HCT116 (cell line): Measurements from ENCODE around the gene ENTHD1. TPM values are rescaled to one million over a fixed set of nuclear protein-coding genes. Genes with fewer than 3 reads are reported as not detected.

Experiments used
- ATAC-seq: fragments of 200-7000 bp; cut with Tn5 transposase; 2 replicates; pipeline ENCODE4 v1.9.1; 2020; ENCODE audit warnings: mild to moderate bottlenecking, moderate library complexity
- BruUV-seq: library from RNA; stranded (reverse); fragments of 400-500 nt; replicated peaks from 2 replicates; lab custom pipeline; 2021; lab: Mats Ljungman, UMichigan
- CTCF ChIA-PET: fragments of 300-600 bp; sonication (Branson Sonifier 250); formaldehyde crosslinking; loops from one replicate; lab custom pipeline; 2021; ENCODE audit warnings: antibody characterized with exemption; lab: Charles Lee
- POLR2A ChIA-PET: fragments of 300-600, 350-600 bp; sonication (Branson Sonifier 250); formaldehyde crosslinking; loops from one replicate; lab custom pipeline; 2021; ENCODE audit warnings: antibody characterized with exemption; lab: Charles Lee
- RAD21 ChIA-PET, 2 experiments: fragments of 300-600 bp; sonication (Branson Sonifier 250); formaldehyde crosslinking; loops; one replicate each; lab custom pipeline; 2023; ENCODE audit warnings: low total read pairs in 2 of 2; ENCODE audit not compliant: uncharacterized antibody in 2 of 2, unreplicated experiment in 2 of 2, low non-redundant PET in 1 of 2; lab: Charles Lee
- DNase-seq: peaks from one replicate; pipeline ENCODE4 v3.0.0-alpha.2; 2010; ENCODE audit warnings: low read depth, low spot score
- H2AFZ ChIP-seq: fragments of 200-600 bp; shearing (Covaris generic), sonication (generic); 2 replicates; pipeline ENCODE4 v1.6.1; 2017; ENCODE audit warnings: low read depth, mixed run types, mixed read lengths, antibody characterized with exemption, low read length; ENCODE audit not compliant: poor library complexity, severe bottlenecking
- H3K27ac ChIP-seq: 2 replicates; pipeline ENCODE4 v1.5.1; 2012; ENCODE audit warnings: low read depth, low read length
- H3K27me3 ChIP-seq: fragments of 200-600 bp; sonication (generic); 2 replicates; pipeline ENCODE4 v1.6.1; 2016; ENCODE audit warnings: mixed run types, low read length, mixed read lengths; ENCODE audit not compliant: insufficient read depth
- H3K36me3 ChIP-seq, 2 experiments: fragments of 200-500 bp in 1 of 2; fragments of 200-600 bp in 1 of 2; sonication (Bioruptor generic) in 1 of 2; sonication (generic) in 1 of 2; 2 replicates each; pipeline versions ENCODE4 v1.5.1 to v1.6.1; 2014 to 2016; ENCODE audit warnings: low read length in 2 of 2, inconsistent platforms in 1 of 2, mixed read lengths in 1 of 2, mixed run types in 1 of 2; ENCODE audit not compliant: insufficient read depth in 2 of 2, control insufficient read depth in 1 of 2
- H3K4me1 ChIP-seq, 2 experiments: fragments of 200-600 bp in 1 of 2; sonication (generic) in 1 of 2; 2 replicates each; pipeline versions ENCODE4 v1.5.1 to v1.6.1; 2012 to 2017; ENCODE audit warnings: low read length in 2 of 2, inconsistent platforms in 1 of 2, mild to moderate bottlenecking in 1 of 2, mixed read lengths in 1 of 2, mixed run types in 1 of 2, moderate library complexity in 1 of 2; ENCODE audit not compliant: insufficient read depth in 2 of 2, control insufficient read depth in 1 of 2
- H3K4me2 ChIP-seq: fragments of 200-600 bp; sonication (generic); 2 replicates; pipeline ENCODE4 v1.6.1; 2017; ENCODE audit warnings: mixed run types, low read length, mixed read lengths
- H3K4me3 ChIP-seq, 2 experiments: fragments of 200-600 bp in 1 of 2; sonication (generic) in 1 of 2; replicated peaks in 1 of 2; 2 replicates each; pipeline ENCODE4 v1.5.1; 2011 to 2016; ENCODE audit warnings: low read length in 2 of 2, control low read depth in 1 of 2, low read depth in 1 of 2, mild to moderate bottlenecking in 1 of 2, mixed read lengths in 1 of 2, mixed run types in 1 of 2
- H3K79me2 ChIP-seq: fragments of 200-600 bp; sonication (generic); 2 replicates; pipeline ENCODE4 v1.6.1; 2017; ENCODE audit warnings: mild to moderate bottlenecking, mixed run types, low read length, moderate library complexity, mixed read lengths; ENCODE audit not compliant: insufficient read depth
- H3K9ac ChIP-seq: fragments of 200-600 bp; sonication (generic); 2 replicates; pipeline ENCODE4 v1.6.1; 2016; ENCODE audit warnings: low read length, mixed read lengths
- H3K9me2 ChIP-seq: fragments of 200-600 bp; sonication (generic), shearing (Covaris generic); 2 replicates; pipeline ENCODE4 v1.6.1; 2017; ENCODE audit warnings: mixed run types, mild to moderate bottlenecking, moderate library complexity; ENCODE audit not compliant: insufficient read depth
- H3K9me3 ChIP-seq, 2 experiments: fragments of 200-500 bp in 1 of 2; fragments of 200-600 bp in 1 of 2; sonication (Bioruptor generic) in 1 of 2; sonication (generic) in 1 of 2; 2 replicates each; pipeline ENCODE4 v1.6.1; 2014 to 2017; ENCODE audit warnings: low read length in 2 of 2, mixed read lengths in 2 of 2, inconsistent platforms in 1 of 2, low read depth in 1 of 2, mild to moderate bottlenecking in 1 of 2, mixed run types in 1 of 2, moderate library complexity in 1 of 2; ENCODE audit not compliant: control insufficient read depth in 1 of 2, insufficient read depth in 1 of 2
- H4K20me1 ChIP-seq: fragments of 200-600 bp; sonication (generic), shearing (Covaris generic); 2 replicates; pipeline ENCODE4 v1.6.1; 2017; ENCODE audit warnings: mixed run types, mild to moderate bottlenecking, moderate library complexity; ENCODE audit not compliant: insufficient read depth
- EGR1 ChIP-seq: IDR thresholded peaks from 2 replicates; pipeline ENCODE4 v1.6.1; 2012; ENCODE audit warnings: low read depth
- POLR2A ChIP-seq: IDR thresholded peaks from 2 replicates; pipeline ENCODE4 v1.7.0; 2011; ENCODE audit warnings: borderline replicate concordance; ENCODE audit not compliant: insufficient read depth, insufficient read length; ENCODE audit errors: extremely low read depth
- POLR2AphosphoS5 ChIP-seq: IDR thresholded peaks from 2 replicates; pipeline ENCODE4 v1.6.1; 2011; ENCODE audit warnings: mild to moderate bottlenecking, low read depth, low read length, moderate library complexity
- SIN3A ChIP-seq: IDR thresholded peaks from 2 replicates; pipeline ENCODE4 v1.6.1; 2012; ENCODE audit warnings: low read depth
- SRF ChIP-seq: IDR thresholded peaks from 2 replicates; pipeline ENCODE4 v1.6.1; 2012; ENCODE audit warnings: low read depth
- TCF7L2 ChIP-seq: IDR thresholded peaks from 2 replicates; pipeline ENCODE4 v1.7.0; 2011; ENCODE audit warnings: borderline replicate concordance, inconsistent platforms; ENCODE audit not compliant: insufficient read depth, insufficient read length; ENCODE audit errors: extremely low read depth
- YY1 ChIP-seq: IDR thresholded peaks from 2 replicates; pipeline ENCODE4 v1.6.1; 2011; ENCODE audit warnings: low read length, low read depth, moderate library complexity, mild to moderate bottlenecking; ENCODE audit not compliant: insufficient replicate concordance; ENCODE audit errors: extremely low read depth
- ZFX ChIP-seq: fragments of 450-650 bp; IDR thresholded peaks from 2 replicates; pipeline ENCODE4 v1.6.1; 2017
- intact Hi-C: fragments of 100-400 bp; cut with micrococcal nuclease; formaldehyde crosslinking; loops from 2 replicates; pipeline ENCODE4 v1.10.0; 2022
- total RNA-seq: library from RNA; stranded (reverse); gene quantifications from one replicate; pipeline ENCODE4 v1.2.1, GENCODE V29; 2021; ENCODE audit not compliant: unreplicated experiment
- TF ChIP-seq, protein P1 (sequence below): IDR thresholded peaks from 2 replicates; pipeline ENCODE4 v1.6.1; 2012; ENCODE audit warnings: low read depth
- TF ChIP-seq, protein P2 (sequence below): IDR thresholded peaks from 2 replicates; pipeline ENCODE4 v1.6.1; 2012
- TF ChIP-seq, protein P3 (sequence below), 3 experiments: fragments of 200-600 bp in 1 of 3; sonication (generic) in 1 of 3; IDR thresholded peaks in 2 of 3; conservative IDR thresholded peaks in 1 of 3; 2 replicates each; pipeline ENCODE4 v1.5.1; 2012 to 2017; ENCODE audit warnings: low read depth in 2 of 3, low read length in 2 of 3, antibody characterized with exemption in 1 of 3, borderline replicate concordance in 1 of 3, control low read depth in 1 of 3, mild to moderate bottlenecking in 1 of 3, mixed read lengths in 1 of 3, mixed run types in 1 of 3, moderate library complexity in 1 of 3; ENCODE audit not compliant: insufficient read depth in 1 of 3
- TF ChIP-seq, protein P4 (sequence below): IDR thresholded peaks from 2 replicates; pipeline ENCODE4 v1.6.1; 2012

The ENTHD1 gene
- total RNA-seq, 1 experiment from 2014 or later: not detected

DNA sequence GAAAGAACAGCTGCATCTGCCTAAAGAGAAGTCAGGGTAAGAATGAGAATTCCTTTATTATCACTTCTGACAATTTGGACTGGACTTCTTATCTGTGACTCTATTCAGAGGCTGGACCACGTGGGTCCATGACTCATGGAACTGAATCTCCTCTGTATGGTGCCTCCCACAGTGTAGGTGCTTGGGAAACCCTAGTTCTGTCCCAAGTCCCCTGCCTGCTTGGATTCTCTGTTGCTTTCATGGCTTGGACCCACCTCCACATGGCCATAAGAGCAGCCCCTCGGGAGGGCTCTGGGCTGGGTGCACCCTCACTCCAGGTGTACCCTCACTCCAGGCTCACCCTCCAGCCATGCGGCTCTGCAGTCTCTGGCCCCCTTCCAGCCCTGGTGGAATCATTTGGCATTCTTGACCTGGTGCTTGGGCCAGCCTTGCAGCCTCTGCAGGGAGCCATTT is 169.6 kb downstream of the ENTHD1 start:
- DNase-seq (peak; percentile 12), ATAC-seq (peak; percentile 78)
- H3K4me2 ChIP-seq: peak overlapping the region; percentile 58
- no peak overlapping the region for H2AFZ ChIP-seq
- H3K27me3 ChIP-seq: no peaks in the 10 kb centered on the region
- no peaks in the 10 kb centered on the region for H3K79me2 ChIP-seq
- H3K9ac ChIP-seq: no peak overlapping the region
- H3K4me1 ChIP-seq: peaks cover 5 to 12% of the 10 kb centered on the region in 2 experiments; a peak in 3 of 4 replicates
- no peaks in the 10 kb centered on the region for H3K9me3 ChIP-seq
- POLR2A ChIA-PET: no interaction called here
- BruUV-seq: no TSS peak
- H4K20me1 ChIP-seq: no peaks in the 10 kb centered on the region
- TF ChIP-seq SRF: no peak
- H3K4me3 ChIP-seq: no peak overlapping the region
- CTCF ChIA-PET: no interaction called here
- H3K27ac ChIP-seq: no peak overlapping the region
- RAD21 ChIA-PET: no interaction called here
- no peaks in the 10 kb centered on the region for H3K36me3 ChIP-seq
- intact Hi-C loops: no loop called here
- H3K9me2 ChIP-seq: no peaks in the 10 kb centered on the region

DNA sequence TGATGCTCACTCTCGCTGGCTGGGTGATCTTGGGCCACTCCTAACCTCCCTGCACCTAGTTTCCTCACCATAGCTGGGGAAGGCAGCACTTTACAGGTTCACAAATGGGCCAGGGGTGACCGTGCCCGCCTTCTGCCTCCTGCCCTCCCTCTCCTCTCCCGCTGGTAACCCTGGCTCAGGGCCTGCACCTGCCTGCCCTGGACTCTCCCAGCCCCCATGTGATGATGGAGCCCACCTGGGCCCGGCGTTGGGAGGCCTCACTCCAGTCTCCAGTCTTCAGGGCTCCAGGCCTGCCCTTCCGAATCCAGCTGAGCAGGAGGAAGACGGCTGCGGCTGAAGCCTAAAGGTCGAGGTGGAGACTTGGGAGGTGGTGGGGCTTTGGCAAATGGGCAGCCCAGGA is 170.1 kb downstream of the ENTHD1 start:
- CTCF ChIA-PET: no interaction called here
- BruUV-seq: no TSS peak
- Histone ChIP-seq H3K4me1 (peaks cover 5 to 12% of the 10 kb centered on the region in 2 experiments; a peak in 3 of 4 replicates), H3K4me3 (no peak overlapping the region), H3K27ac (no peak overlapping the region), H3K9me3 (no peaks in the 10 kb centered on the region), H3K4me2 (peak overlapping the region; percentile 58), H3K79me2 (no peaks in the 10 kb centered on the region), H3K9ac (no peak overlapping the region), H4K20me1 (no peaks in the 10 kb centered on the region), H2AFZ (no peak overlapping the region), H3K9me2 (no peaks in the 10 kb centered on the region), H3K27me3 (no peaks in the 10 kb centered on the region), H3K36me3 (no peaks in the 10 kb centered on the region)
- POLR2A ChIA-PET: no interaction called here
- intact Hi-C loops: no loop called here
- RAD21 ChIA-PET: no interaction called here
- ATAC-seq (peak; percentile 19; the same call in 1 of the 2 replicates), DNase-seq (no peak)
- TF ChIP-seq, protein P1, sequence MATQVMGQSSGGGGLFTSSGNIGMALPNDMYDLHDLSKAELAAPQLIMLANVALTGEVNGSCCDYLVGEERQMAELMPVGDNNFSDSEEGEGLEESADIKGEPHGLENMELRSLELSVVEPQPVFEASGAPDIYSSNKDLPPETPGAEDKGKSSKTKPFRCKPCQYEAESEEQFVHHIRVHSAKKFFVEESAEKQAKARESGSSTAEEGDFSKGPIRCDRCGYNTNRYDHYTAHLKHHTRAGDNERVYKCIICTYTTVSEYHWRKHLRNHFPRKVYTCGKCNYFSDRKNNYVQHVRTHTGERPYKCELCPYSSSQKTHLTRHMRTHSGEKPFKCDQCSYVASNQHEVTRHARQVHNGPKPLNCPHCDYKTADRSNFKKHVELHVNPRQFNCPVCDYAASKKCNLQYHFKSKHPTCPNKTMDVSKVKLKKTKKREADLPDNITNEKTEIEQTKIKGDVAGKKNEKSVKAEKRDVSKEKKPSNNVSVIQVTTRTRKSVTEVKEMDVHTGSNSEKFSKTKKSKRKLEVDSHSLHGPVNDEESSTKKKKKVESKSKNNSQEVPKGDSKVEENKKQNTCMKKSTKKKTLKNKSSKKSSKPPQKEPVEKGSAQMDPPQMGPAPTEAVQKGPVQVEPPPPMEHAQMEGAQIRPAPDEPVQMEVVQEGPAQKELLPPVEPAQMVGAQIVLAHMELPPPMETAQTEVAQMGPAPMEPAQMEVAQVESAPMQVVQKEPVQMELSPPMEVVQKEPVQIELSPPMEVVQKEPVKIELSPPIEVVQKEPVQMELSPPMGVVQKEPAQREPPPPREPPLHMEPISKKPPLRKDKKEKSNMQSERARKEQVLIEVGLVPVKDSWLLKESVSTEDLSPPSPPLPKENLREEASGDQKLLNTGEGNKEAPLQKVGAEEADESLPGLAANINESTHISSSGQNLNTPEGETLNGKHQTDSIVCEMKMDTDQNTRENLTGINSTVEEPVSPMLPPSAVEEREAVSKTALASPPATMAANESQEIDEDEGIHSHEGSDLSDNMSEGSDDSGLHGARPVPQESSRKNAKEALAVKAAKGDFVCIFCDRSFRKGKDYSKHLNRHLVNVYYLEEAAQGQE: no peak
- TF ChIP-seq, protein P2, sequence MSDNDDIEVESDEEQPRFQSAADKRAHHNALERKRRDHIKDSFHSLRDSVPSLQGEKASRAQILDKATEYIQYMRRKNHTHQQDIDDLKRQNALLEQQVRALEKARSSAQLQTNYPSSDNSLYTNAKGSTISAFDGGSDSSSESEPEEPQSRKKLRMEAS: no peak
- TF ChIP-seq POLR2A: no peak
- no peak for TF ChIP-seq ZFX
- no peak for TF ChIP-seq TCF7L2
- no peak for TF ChIP-seq SIN3A
- TF ChIP-seq, protein P3, sequence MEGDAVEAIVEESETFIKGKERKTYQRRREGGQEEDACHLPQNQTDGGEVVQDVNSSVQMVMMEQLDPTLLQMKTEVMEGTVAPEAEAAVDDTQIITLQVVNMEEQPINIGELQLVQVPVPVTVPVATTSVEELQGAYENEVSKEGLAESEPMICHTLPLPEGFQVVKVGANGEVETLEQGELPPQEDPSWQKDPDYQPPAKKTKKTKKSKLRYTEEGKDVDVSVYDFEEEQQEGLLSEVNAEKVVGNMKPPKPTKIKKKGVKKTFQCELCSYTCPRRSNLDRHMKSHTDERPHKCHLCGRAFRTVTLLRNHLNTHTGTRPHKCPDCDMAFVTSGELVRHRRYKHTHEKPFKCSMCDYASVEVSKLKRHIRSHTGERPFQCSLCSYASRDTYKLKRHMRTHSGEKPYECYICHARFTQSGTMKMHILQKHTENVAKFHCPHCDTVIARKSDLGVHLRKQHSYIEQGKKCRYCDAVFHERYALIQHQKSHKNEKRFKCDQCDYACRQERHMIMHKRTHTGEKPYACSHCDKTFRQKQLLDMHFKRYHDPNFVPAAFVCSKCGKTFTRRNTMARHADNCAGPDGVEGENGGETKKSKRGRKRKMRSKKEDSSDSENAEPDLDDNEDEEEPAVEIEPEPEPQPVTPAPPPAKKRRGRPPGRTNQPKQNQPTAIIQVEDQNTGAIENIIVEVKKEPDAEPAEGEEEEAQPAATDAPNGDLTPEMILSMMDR (IDR thresholded peaks at IDR 0.05 in 2 of 3, conservative IDR thresholded peaks at IDR 0.05 in 1 of 3; ENCODE audit: borderline replicate concordance in 1 of 3, insufficient read depth in 1 of 3, low read depth in 2 of 3, low read length in 2 of 3): no peak
- no peak for TF ChIP-seq POLR2AphosphoS5
- TF ChIP-seq EGR1: no peak
- no peak for TF ChIP-seq YY1
- TF ChIP-seq, protein P4, sequence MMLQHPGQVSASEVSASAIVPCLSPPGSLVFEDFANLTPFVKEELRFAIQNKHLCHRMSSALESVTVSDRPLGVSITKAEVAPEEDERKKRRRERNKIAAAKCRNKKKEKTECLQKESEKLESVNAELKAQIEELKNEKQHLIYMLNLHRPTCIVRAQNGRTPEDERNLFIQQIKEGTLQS: no peak
